Measurements from ENCODE around the gene GPR75.

The GPR75 gene

GRCh38 chr2:53859206-53860181 lies at the start of gene GPR75:
Gene GPR75 (minus strand): TSS chr2:53859967. CDS start chr2:53854756, 5,211 bp downstream.
- DNase-seq (ENCODE audit: low read depth in 2 of 2) = no peak

- no peak for DNase-seq (ENCODE audit: low read depth in 2 of 2)
Measured at GRCh38 chr2:53907582-53907981, 47.8 kb upstream of the GPR75 start.

GRCh38 chr2:53905396-53905795 lies 45.6 kb upstream of the GPR75 start:
- no peak for DNase-seq (ENCODE audit: low read depth in 2 of 2)

- DNase-seq (ENCODE audit: low read depth in 2 of 2) = no peak
Measured at GRCh38 chr2:53903011-53903410, 43.2 kb upstream of the GPR75 start.

- DNase-seq (ENCODE audit: low read depth in 2 of 2) = no peak
Measured at GRCh38 chr2:53901192-53901591, 41.4 kb upstream of the GPR75 start.

GRCh38 chr2:53896864-53897263 lies 37.1 kb upstream of the GPR75 start:
- DNase-seq (ENCODE audit: low read depth in 2 of 2) = no peak

GRCh38 chr2:53886406-53887280 lies 26.9 kb upstream of the GPR75 start:
- no peak for DNase-seq (ENCODE audit: low read depth in 2 of 2)

GRCh38 chr2:53884883-53885282 lies 25.1 kb upstream of the GPR75 start:
- DNase-seq (ENCODE audit: low read depth in 2 of 2) = no peak

- DNase-seq (ENCODE audit: low read depth in 2 of 2) = no peak
Measured at GRCh38 chr2:53881986-53882385, 22.2 kb upstream of the GPR75 start.

GRCh38 chr2:53881360-53881759 lies 21.6 kb upstream of the GPR75 start:
- DNase-seq (ENCODE audit: low read depth in 2 of 2) = no peak

- DNase-seq (ENCODE audit: low read depth in 2 of 2) = no peak
Measured at GRCh38 chr2:53880756-53881155, 21.0 kb upstream of the GPR75 start.

GRCh38 chr2:53877556-53877955 lies 17.8 kb upstream of the GPR75 start:
- no peak for DNase-seq (ENCODE audit: low read depth in 2 of 2)

- no peak for DNase-seq (ENCODE audit: low read depth in 2 of 2)
Measured at GRCh38 chr2:53877112-53877511, 17.3 kb upstream of the GPR75 start.

GRCh38 chr2:53874401-53874950 lies 14.7 kb upstream of the GPR75 start:
- DNase-seq (ENCODE audit: low read depth in 2 of 2) = no peak

GRCh38 chr2:53867773-53868172 lies 8.0 kb upstream of the GPR75 start:
- DNase-seq (ENCODE audit: low read depth in 2 of 2) = no peak

- no peak for DNase-seq (ENCODE audit: low read depth in 2 of 2)
Measured at GRCh38 chr2:53867169-53867568, 7.4 kb upstream of the GPR75 start.

GRCh38 chr2:53865962-53866361 lies 6.2 kb upstream of the GPR75 start:
- DNase-seq (ENCODE audit: low read depth in 2 of 2) = no peak

- no peak for DNase-seq (ENCODE audit: low read depth in 2 of 2)
Measured at GRCh38 chr2:53865264-53865663, 5.5 kb upstream of the GPR75 start.

GRCh38 chr2:53863538-53864227 lies 3.9 kb upstream of the GPR75 start:
- DNase-seq (ENCODE audit: low read depth in 2 of 2) = no peak

- no peak for DNase-seq (ENCODE audit: low read depth in 2 of 2)
Measured at GRCh38 chr2:53861824-53862223, 2.1 kb upstream of the GPR75 start.

GRCh38 chr2:53856272-53856671 lies 3.5 kb downstream of the GPR75 start:
- DNase-seq (ENCODE audit: low read depth in 2 of 2) = no peak

- DNase-seq (ENCODE audit: low read depth in 2 of 2) = no peak
Measured at GRCh38 chr2:53854678-53855077, 5.1 kb downstream of the GPR75 start.
